Astrocyte of the cerebellum (primary cell): ENCODE measurements around the gene METRNL.
"Not testable (repeated sequence)": the region's sequence is repeated elsewhere in the genome, so short reads cannot be mapped to it uniquely, and the experiment has no call there.

Experiments used
- DNase-seq: peaks from one replicate; pipeline ENCODE4 v3.0.0-alpha.2; 2011; ENCODE audit warnings: low read depth
- H3K4me3 ChIP-seq: 2 replicates; pipeline ENCODE4 v1.5.1; 2011; ENCODE audit warnings: mild to moderate bottlenecking, low read depth, low read length, moderate library complexity
- CTCF ChIP-seq: IDR thresholded peaks from 2 replicates; pipeline ENCODE4 v1.5.1; 2012; ENCODE audit warnings: low read length, low read depth, moderate library complexity, mild to moderate bottlenecking; ENCODE audit errors: missing control alignments
- in situ Hi-C: cut with HindIII; loops from 2 replicates; pipeline ENCODE4 v1.10.0; 2017; ENCODE audit warnings: low sequenced_read_pairs

The METRNL gene

DNA sequence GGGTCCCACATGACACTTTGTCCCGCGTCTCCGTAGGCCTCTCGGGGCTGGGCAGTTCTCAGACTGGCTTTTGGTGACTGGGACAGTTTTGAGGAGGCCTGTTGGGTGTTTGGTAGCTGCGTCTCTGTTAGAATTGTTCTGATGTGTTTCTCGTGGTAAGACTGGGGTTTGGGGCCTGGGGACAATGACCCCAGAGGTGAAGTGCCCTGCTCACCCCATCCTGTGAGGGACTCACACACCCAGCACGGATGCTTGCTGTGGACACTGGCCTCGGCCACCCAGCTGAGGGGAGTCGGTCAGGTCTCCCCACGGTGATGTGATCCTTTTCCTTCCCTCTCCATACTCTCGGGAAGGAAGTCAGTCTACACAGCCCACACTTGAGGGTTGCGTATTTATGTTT lies 50.3 kb downstream of the METRNL start:
- no peak overlapping the region for H3K4me3 ChIP-seq
- no peak for DNase-seq
- in situ Hi-C loops = loop anchor here (5.0 kb wide), 1 partner anchor 72 kb away; no protein-coding TSS in a partner anchor
- TF ChIP-seq CTCF = no peak

DNA sequence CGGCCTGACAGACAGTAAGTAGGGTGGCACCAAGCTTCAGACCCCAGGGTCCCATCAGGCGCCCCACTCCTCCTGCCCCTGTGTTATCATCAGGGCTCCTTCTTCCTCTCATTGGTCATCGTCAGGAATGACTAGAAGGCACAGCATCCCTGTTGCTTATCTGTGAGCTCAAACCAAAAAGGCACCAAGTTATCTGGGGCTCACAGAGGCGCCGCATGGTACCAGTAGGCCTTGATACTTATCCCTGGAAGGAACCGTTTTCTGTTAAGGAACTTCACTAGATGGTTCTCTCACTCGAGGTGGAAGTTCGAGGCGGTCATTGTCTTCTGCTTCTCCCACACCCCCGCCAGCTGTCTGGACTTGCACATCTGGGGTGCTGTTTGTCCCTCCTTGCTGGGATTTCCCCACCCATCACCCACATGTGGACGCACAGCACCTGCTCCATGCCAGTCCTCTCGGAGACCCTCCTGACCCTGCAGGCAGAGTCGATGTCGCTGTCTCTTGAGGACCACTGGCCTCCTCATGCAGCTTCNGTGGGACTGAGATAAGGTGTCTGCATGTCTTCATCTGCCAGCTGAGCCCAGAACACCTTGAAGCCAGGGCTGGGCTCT lies 52.1 kb downstream of the METRNL start:
- H3K4me3 ChIP-seq = no peak overlapping the region
- in situ Hi-C loops = no loop called here
- DNase-seq = no peak
- TF ChIP-seq CTCF = no peak

DNA sequence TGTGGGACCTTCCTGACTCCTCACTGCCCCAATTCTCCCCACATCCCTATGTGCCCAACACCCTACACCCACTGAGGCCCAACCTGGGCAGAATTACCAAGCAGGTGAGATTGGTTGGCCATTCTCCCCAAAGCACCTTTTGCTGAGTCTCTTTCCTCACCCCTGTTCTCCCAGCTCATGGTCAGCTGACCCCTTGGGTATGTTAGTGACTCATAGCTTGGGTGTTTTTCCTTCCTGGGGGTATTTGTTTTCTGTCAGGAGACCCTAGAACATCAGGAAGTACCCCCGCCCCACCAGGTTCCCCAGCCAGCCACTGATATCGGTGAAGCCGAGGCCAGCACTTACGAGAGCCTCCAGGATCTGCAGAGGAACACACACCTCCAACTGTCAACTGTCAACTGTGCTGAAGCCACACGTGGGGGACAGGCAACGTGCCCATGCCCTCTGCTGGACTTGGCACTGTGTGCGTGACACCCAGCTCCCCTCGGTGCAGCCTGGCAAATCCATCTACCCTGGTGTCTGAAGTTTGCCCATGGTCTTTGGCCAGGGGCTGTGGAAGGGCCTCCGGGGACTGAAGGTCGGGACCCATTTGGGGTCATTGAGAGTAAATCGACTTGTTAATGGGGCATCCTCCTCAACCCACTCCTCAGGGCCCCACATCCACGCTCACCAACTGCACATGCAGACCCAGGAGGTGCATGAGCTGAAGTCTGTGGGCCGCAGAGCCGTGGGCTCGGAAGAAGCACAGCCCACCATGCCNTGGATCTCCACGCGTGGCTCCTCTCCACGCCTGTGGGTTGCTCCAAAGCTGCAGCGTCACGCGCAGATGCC lies 53.1 kb downstream of the METRNL start:
- H3K4me3 ChIP-seq = no peak overlapping the region
- in situ Hi-C loops = no loop called here
- DNase-seq = no peak
- no peak for TF ChIP-seq CTCF

DNA sequence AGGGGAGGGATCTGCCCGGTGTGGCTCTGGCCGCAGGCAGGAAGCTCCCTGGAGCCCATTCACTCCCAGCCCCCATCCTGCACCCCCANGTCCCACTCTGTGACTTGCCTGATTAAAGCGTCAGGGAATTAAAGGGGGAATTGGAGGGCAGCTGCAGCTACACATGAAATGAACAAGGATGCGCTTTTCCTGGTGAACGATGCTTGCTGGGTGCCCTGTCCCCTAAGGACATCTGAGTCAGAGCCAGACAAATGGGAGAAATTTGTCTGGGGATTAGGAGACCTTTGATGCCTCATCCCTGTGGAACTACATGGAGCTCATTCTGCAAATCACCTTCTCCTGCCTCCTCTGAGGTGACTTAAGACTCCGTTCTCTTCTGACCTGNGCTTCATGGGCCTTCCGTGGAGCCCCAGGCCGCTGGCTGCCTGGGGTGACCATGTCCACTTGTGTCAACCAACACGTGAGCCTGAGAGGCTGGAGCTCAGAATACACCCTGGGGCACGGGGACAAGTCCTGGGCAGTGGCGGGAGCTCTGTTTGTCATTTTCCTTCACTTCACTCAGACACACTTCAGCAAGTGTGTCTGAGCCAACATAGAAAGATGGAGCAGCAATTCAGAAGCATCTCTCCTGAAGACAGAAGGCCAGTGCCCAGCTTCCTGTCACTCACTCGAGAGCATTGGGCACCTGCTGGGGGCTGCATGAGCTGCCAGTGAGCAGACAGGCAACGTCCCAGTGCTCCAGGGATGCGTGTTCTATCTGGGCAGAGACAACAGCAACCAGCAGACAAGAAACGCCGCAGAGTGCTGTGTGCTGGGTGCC lies 54.1 kb downstream of the METRNL start:
- in situ Hi-C loops = no loop called here
- DNase-seq = no peak
- TF ChIP-seq CTCF = no peak
- H3K4me3 ChIP-seq = no peak overlapping the region

- H3K4me3 ChIP-seq, DNase-seq, in situ Hi-C loops: not testable (repeated sequence)
Measured at GRCh38 chr17:83134456-83134855, 55.0 kb downstream of the METRNL start.

GRCh38 chr17:83135692-83136091 lies 56.3 kb downstream of the METRNL start:
- DNase-seq = no peak
- H3K4me3 ChIP-seq = no peak overlapping the region
- in situ Hi-C loops = no loop called here
- TF ChIP-seq CTCF = no peak

GRCh38 chr17:83136156-83136555 lies 56.7 kb downstream of the METRNL start:
- no peak overlapping the region for H3K4me3 ChIP-seq
- in situ Hi-C loops = no loop called here
- no peak for TF ChIP-seq CTCF
- DNase-seq = no peak
